DOHH2 (cell line): ENCODE measurements around the gene AEBP1.

Experiments used
- H3F3A ChIP-seq: fragments of 200-600 bp; sonication (generic), shearing (Covaris generic); 2 replicates; pipeline ENCODE4 v1.6.0; 2016; ENCODE audit warnings: antibody characterized with exemption, mild to moderate bottlenecking; ENCODE audit not compliant: control insufficient read depth, insufficient read depth
- H3K27ac ChIP-seq: fragments of 200-600 bp; sonication (generic); 2 replicates; pipeline ENCODE4 v1.5.1; 2014; ENCODE audit warnings: low read depth, mild to moderate bottlenecking, low read length, moderate library complexity
- H3K27me3 ChIP-seq: fragments of 200-600 bp; sonication (generic); 2 replicates; pipeline ENCODE4 v1.6.1; 2014; ENCODE audit warnings: mild to moderate bottlenecking, low read length, mixed read lengths; ENCODE audit not compliant: control insufficient read depth
- H3K36me3 ChIP-seq: fragments of 200-600 bp; sonication (generic); 2 replicates; pipeline ENCODE4 v1.6.1; 2014; ENCODE audit warnings: mild to moderate bottlenecking, low read length, moderate library complexity, mixed read lengths; ENCODE audit not compliant: control insufficient read depth
- H3K4me1 ChIP-seq: fragments of 200-600 bp; sonication (generic); 2 replicates; pipeline ENCODE4 v1.6.1; 2014; ENCODE audit warnings: mild to moderate bottlenecking, low read length, mixed read lengths; ENCODE audit not compliant: control insufficient read depth
- H3K4me2 ChIP-seq: fragments of 200-600 bp; sonication (generic); 2 replicates; pipeline ENCODE4 v1.6.0; 2014; ENCODE audit warnings: mild to moderate bottlenecking, low read length, moderate library complexity
- H3K4me3 ChIP-seq: fragments of 200-600 bp; sonication (generic); 2 replicates; pipeline ENCODE4 v1.5.1; 2014; ENCODE audit warnings: mild to moderate bottlenecking, low read length, mixed read lengths
- H3K79me2 ChIP-seq: fragments of 200-600 bp; sonication (generic); 2 replicates; pipeline ENCODE4 v1.6.1; 2014; ENCODE audit warnings: mild to moderate bottlenecking, low read length, mixed read lengths; ENCODE audit not compliant: control insufficient read depth
- H3K9me2 ChIP-seq: fragments of 200-600 bp; sonication (generic); replicated peaks from 2 replicates; pipeline ENCODE4 v1.6.1; 2014; ENCODE audit warnings: mild to moderate bottlenecking, low read length, mixed read lengths; ENCODE audit not compliant: control insufficient read depth
- H3K9me3 ChIP-seq: fragments of 200-600 bp; sonication (generic); 2 replicates; pipeline ENCODE4 v1.6.1; 2014; ENCODE audit warnings: antibody characterized with exemption, low read length, mixed read lengths; ENCODE audit not compliant: control insufficient read depth, insufficient read depth
- H4K20me1 ChIP-seq: fragments of 200-600 bp; sonication (generic); 2 replicates; pipeline ENCODE4 v1.6.0; 2014; ENCODE audit warnings: low read depth, mild to moderate bottlenecking, antibody characterized with exemption, low read length, moderate library complexity; ENCODE audit not compliant: control insufficient read depth, insufficient read depth
- CTCF ChIP-seq: fragments of 200-600 bp; sonication (generic); IDR thresholded peaks from one replicate; pipeline ENCODE4 v1.5.1; 2014; ENCODE audit warnings: antibody characterized with exemption, mild to moderate bottlenecking, low read depth, low read length; ENCODE audit not compliant: poor library complexity, severe bottlenecking
- EZH2phosphoT487 ChIP-seq: fragments of 200-600 bp; sonication (generic); IDR thresholded peaks from 2 replicates; pipeline ENCODE4 v1.6.1; 2017; ENCODE audit warnings: borderline replicate concordance, mild to moderate bottlenecking, antibody characterized with exemption, low read length, moderate library complexity, mixed read lengths

AEBP1 gene

GRCh38 chr7:44127161-44127560 is 23.0 kb downstream of the AEBP1 start:
- Histone ChIP-seq H3K36me3 (peaks cover 5% of the 10 kb centered on the region), H3F3A (peaks cover 18% of the 10 kb centered on the region), H3K4me1 (peaks cover 48% of the 10 kb centered on the region), H3K9me2 (no peaks in the 10 kb centered on the region), H3K79me2 (peaks cover 17% of the 10 kb centered on the region), H3K9me3 (no peaks in the 10 kb centered on the region), H3K27me3 (no peaks in the 10 kb centered on the region), H3K4me3 (peak overlapping the region; percentile 50), H3K27ac (peak overlapping the region; percentile 61), H3K4me2 (peak overlapping the region; percentile 64), H4K20me1 (no peaks in the 10 kb centered on the region)
- no peak for TF ChIP-seq EZH2phosphoT487
- no peak for TF ChIP-seq CTCF

- TF ChIP-seq CTCF, result peak; percentile 4
- no peak for TF ChIP-seq EZH2phosphoT487
Observed at GRCh38 chr7:44128721-44129582, 24.8 kb downstream of the AEBP1 start.

DNA sequence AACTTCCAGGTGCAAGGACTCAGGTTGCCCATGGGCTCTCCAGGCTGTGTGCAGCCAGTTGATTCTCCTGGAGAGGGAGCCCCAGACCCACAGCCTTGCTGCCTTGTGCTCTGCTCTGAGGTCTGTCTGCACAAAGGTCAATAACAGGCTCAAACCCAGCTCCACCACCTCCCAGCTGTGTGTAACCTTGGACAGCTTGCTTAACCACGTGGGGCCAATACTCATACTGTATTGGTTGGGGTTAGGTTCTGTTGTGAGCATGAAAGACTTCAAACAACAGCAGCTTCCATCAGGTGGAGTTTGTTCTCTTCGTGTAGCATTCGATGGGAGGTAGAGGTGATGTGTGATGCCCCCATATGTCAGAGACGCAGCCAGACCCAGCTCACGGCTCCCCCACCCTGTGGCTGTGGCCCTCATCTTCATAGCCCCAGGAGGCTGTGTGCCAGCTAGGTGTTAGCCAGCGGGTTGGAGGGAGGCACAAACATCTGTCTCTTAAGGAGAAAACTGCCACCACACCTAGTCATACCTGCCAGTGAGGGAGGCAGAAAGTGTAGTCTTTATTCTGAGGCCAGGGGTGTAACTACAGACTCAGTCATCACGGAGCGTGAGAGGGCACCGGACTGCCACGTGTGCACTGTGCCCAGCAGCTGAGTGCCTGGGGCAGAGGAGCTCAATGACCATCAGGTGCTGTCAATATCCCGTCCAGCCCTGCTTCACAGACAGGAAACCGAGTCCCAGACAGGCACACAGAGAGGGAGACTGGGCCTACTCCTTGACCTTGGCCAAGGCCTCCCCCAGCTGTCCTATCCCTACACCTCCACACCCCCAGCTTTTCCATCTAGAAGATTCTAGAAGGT is 27.3 kb downstream of the AEBP1 start:
- Histone ChIP-seq H3K36me3 (no peaks in the 10 kb centered on the region), H3K4me3 (no peak overlapping the region), H3K4me2 (no peak overlapping the region), H4K20me1 (no peaks in the 10 kb centered on the region), H3K9me3 (no peaks in the 10 kb centered on the region), H3K9me2 (no peaks in the 10 kb centered on the region), H3K4me1 (peaks cover 29% of the 10 kb centered on the region), H3K79me2 (no peaks in the 10 kb centered on the region), H3F3A (peaks cover 8% of the 10 kb centered on the region), H3K27ac (no peak overlapping the region), H3K27me3 (no peaks in the 10 kb centered on the region)
- peak; percentile 55 for TF ChIP-seq CTCF
- TF ChIP-seq EZH2phosphoT487, result no peak

More at GRCh38 chr7:44128721-44129582, 24.8 kb downstream of the AEBP1 start:
- Histone ChIP-seq H4K20me1 (no peaks in the 10 kb centered on the region), H3K4me3 (peak overlapping the region; percentile 50), H3K79me2 (peaks cover 2% of the 10 kb centered on the region), H3F3A (peaks cover 18% of the 10 kb centered on the region), H3K4me2 (peak overlapping the region; percentile 64), H3K36me3 (no peaks in the 10 kb centered on the region), H3K9me2 (no peaks in the 10 kb centered on the region), H3K4me1 (peaks cover 42% of the 10 kb centered on the region), H3K27me3 (no peaks in the 10 kb centered on the region), H3K9me3 (no peaks in the 10 kb centered on the region), H3K27ac (peak overlapping the region; percentile 61)
